Epithelial cell of alveolus of lung (primary cell): ENCODE measurements around the gene CD2BP2. TPM values are rescaled to one million over a fixed set of nuclear protein-coding genes. Genes with fewer than 3 reads are reported as not detected.

Experiments used
- total RNA-seq: library from RNA; depleted of rRNA; stranded (reverse); fragments of >200 nt; gene quantifications from 2 replicates; pipeline ENCODE4 v1.2.1, GENCODE V29; 2015

Gene CD2BP2
- 46.3 and 53.2 TPM in 2 replicates for total RNA-seq

GRCh38 chr16:30355144-30355953 lies at the start of gene CD2BP2:
Gene CD2BP2, minus strand, starts transcription at chr16:30355308. Its CDS starts 627 bp downstream, at chr16:30354681.

GRCh38 chr16:30395155-30395991 lies 40.3 kb upstream of the CD2BP2 start, which contains the start of gene ZNF48:
Gene ZNF48, plus strand, starts transcription at chr16:30395420. Its CDS starts 375 bp downstream, at chr16:30395795.

GRCh38 chr16:30382111-30382881 lies 27.2 kb upstream of the CD2BP2 start, which contains the start of gene SEPTIN1:
Gene SEPTIN1, minus strand, starts transcription at chr16:30382561. Its CDS starts 19 bp downstream, at chr16:30382542.

GRCh38 chr16:30374538-30374937 lies 19.4 kb upstream of the CD2BP2 start, which contains the start of gene MYL11:
Gene MYL11, plus strand, starts transcription at chr16:30374802. Its CDS starts 56 bp downstream, at chr16:30374858.

GRCh38 chr16:30370456-30371247 lies 15.5 kb upstream of the CD2BP2 start, which contains the start of gene TBC1D10B:
Gene TBC1D10B, minus strand, starts transcription at chr16:30370494. Its CDS starts 311 bp downstream, at chr16:30370183.

Other genes starting within 250 kb of the CD2BP2 start
- gene GDPD3, start 241.8 kb downstream of the CD2BP2 start, total RNA-seq: 0.13 and 4.2 TPM in 2 replicates
- 75.4 and 127 TPM in 2 replicates for gene MAPK3, start 232.1 kb downstream of the CD2BP2 start, total RNA-seq
- 9.1 and 13.5 TPM in 2 replicates for gene CORO1A, start 171.7 kb downstream of the CD2BP2 start, total RNA-seq
- 220 and 267 TPM in 2 replicates for gene BOLA2B, start 161.6 kb downstream of the CD2BP2 start, total RNA-seq
- gene SLX1A, start 161.4 kb downstream of the CD2BP2 start, total RNA-seq: 64.3 and 179 TPM in 2 replicates
- 7.4 and 18.7 TPM in 2 replicates for gene SULT1A3, start 156.1 kb downstream of the CD2BP2 start, total RNA-seq
- 0.13 and 0.64 TPM in 2 replicates for gene NPIPB13, start 106.8 kb downstream of the CD2BP2 start, total RNA-seq
- 40.4 and 40.9 TPM in 2 replicates for gene TBC1D10B, start 15.2 kb upstream of the CD2BP2 start, total RNA-seq
- 21.2 TPM in 1 of 2 replicates, not detected in the other for gene MYL11, start 19.5 kb upstream of the CD2BP2 start, total RNA-seq
- gene SEPTIN1, start 27.3 kb upstream of the CD2BP2 start, total RNA-seq: 0.32 TPM in 1 of 2 replicates, not detected in the other
- 9.6 and 10.1 TPM in 2 replicates for gene ZNF48, start 40.1 kb upstream of the CD2BP2 start, total RNA-seq
- gene ZNF771, start 52.3 kb upstream of the CD2BP2 start, total RNA-seq: 14.0 and 26.6 TPM in 2 replicates
- 12.5 and 34.5 TPM in 2 replicates for gene DCTPP1, start 74.7 kb upstream of the CD2BP2 start, total RNA-seq
- 27.3 and 34.8 TPM in 2 replicates for gene SEPHS2, start 90.6 kb upstream of the CD2BP2 start, total RNA-seq
- gene ITGAL, start 117.4 kb upstream of the CD2BP2 start, total RNA-seq: not detected in 2 replicates
- gene ZNF768, start 171.3 kb upstream of the CD2BP2 start, total RNA-seq: 31.4 and 34.0 TPM in 2 replicates
- 10.5 and 14.0 TPM in 2 replicates for gene ZNF747, start 179.6 kb upstream of the CD2BP2 start, total RNA-seq
- gene ZNF764, start 203.1 kb upstream of the CD2BP2 start, total RNA-seq: 7.1 and 17.6 TPM in 2 replicates
- gene ZNF688, start 216.4 kb upstream of the CD2BP2 start, total RNA-seq: 7.7 and 10.6 TPM in 2 replicates
- gene ZNF785, start 230.4 kb upstream of the CD2BP2 start, total RNA-seq: 2.2 and 9.3 TPM in 2 replicates